HG03521 (cell line): ENCODE data around the gene ATOH8.

Source experiments
- ATAC-seq: cut with Tn5 transposase; IDR thresholded peaks from one replicate; pipeline ENCODE4 v1.9.1; 2021; ENCODE audit warnings: mild to moderate bottlenecking, moderate library complexity; ENCODE audit not compliant: unreplicated experiment

ATOH8 gene

GRCh38 chr2:85735691-85736090, 18.1 kb upstream of the ATOH8 start:
- no peak for ATAC-seq

GRCh38 chr2:85736456-85737355, 17.1 kb upstream of the ATOH8 start:
- no peak for ATAC-seq

- no peak for ATAC-seq
These were observed 16.3 kb upstream of the ATOH8 start for GRCh38 chr2:85737481-85737880.

- no peak for ATAC-seq
These were observed 15.8 kb upstream of the ATOH8 start for GRCh38 chr2:85737961-85738360.

- no peak for ATAC-seq
These were observed 13.6 kb upstream of the ATOH8 start for GRCh38 chr2:85740193-85740592.

- ATAC-seq, result no peak
These were observed 12.5 kb upstream of the ATOH8 start for GRCh38 chr2:85741211-85741832.

GRCh38 chr2:85741833-85742455, 11.8 kb upstream of the ATOH8 start:
- no peak for ATAC-seq

GRCh38 chr2:85743304-85743978, 10.3 kb upstream of the ATOH8 start:
- no peak for ATAC-seq

GRCh38 chr2:85744055-85744454, 9.7 kb upstream of the ATOH8 start:
- ATAC-seq, result no peak

- no peak for ATAC-seq
These were observed 8.8 kb upstream of the ATOH8 start for GRCh38 chr2:85744741-85745601.

GRCh38 chr2:85745619-85746018, 8.2 kb upstream of the ATOH8 start:
- no peak for ATAC-seq

GRCh38 chr2:85746321-85747004, 7.3 kb upstream of the ATOH8 start:
- ATAC-seq, result no peak

GRCh38 chr2:85747441-85747840, 6.3 kb upstream of the ATOH8 start:
- no peak for ATAC-seq

GRCh38 chr2:85748039-85748734, 5.6 kb upstream of the ATOH8 start:
- peak; percentile 63 for ATAC-seq

- no peak for ATAC-seq
These were observed 4.6 kb upstream of the ATOH8 start for GRCh38 chr2:85748985-85749875.

- no peak for ATAC-seq
These were observed 2.9 kb upstream of the ATOH8 start for GRCh38 chr2:85750587-85751575.

GRCh38 chr2:85751627-85752026, 2.2 kb upstream of the ATOH8 start:
- no peak for ATAC-seq
